ENCODE data around the gene PEPD. TPM values are rescaled to one million over a fixed set of nuclear protein-coding genes. Genes with fewer than 3 reads are reported as not detected.

PEPD gene
- total RNA-seq, 1 donor = 87.9 TPM

DNA sequence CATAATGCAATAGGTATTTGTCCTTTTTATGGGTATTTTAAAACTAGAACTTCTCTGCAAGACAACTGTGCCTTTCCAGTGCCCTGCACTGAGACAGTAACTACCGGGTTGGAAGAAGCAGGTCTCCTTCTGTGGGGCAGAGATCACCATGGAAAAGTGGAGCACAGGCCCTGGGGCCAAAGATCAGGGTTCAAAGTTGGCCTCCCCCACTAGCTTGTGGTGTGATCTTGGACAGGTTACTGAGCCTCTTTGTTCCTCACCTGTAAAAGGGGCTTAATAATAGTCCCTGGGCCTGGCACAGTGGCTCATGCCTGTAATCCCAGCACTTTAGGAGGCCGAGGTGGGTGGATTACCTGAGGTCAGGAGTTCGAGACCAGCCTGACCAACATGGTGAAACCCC lies 79.8 kb downstream of the PEPD start:
- Histone ChIP-seq H3K79me2 (ENCODE audit: insufficient read depth, low read length) (no peaks in the 10 kb centered on the region), H3K9me3 (ENCODE audit: low read depth, low read length) (no peaks in the 10 kb centered on the region), H3K27ac (ENCODE audit: low read depth, low read length) (no peak overlapping the region), H2AFZ (ENCODE audit: low read length) (no peak overlapping the region), H3K4me3 (ENCODE audit: insufficient read depth, low read length) (no peak overlapping the region), H4K20me1 (ENCODE audit: insufficient read depth, low read length) (no peaks in the 10 kb centered on the region), H3K4me1 (ENCODE audit: insufficient read depth, low read length) (peaks cover 23% of the 10 kb centered on the region), H3K36me3 (ENCODE audit: insufficient read depth, low read length) (no peaks in the 10 kb centered on the region), H3K4me2 (ENCODE audit: insufficient read depth, low read length) (no peak overlapping the region), H3K27me3 (ENCODE audit: insufficient read depth, low read length) (no peaks in the 10 kb centered on the region)
- DNase-seq (ENCODE audit: insufficient read length, low spot score, missing footprints) = peak; percentile 55
- TF ChIP-seq, protein P1, sequence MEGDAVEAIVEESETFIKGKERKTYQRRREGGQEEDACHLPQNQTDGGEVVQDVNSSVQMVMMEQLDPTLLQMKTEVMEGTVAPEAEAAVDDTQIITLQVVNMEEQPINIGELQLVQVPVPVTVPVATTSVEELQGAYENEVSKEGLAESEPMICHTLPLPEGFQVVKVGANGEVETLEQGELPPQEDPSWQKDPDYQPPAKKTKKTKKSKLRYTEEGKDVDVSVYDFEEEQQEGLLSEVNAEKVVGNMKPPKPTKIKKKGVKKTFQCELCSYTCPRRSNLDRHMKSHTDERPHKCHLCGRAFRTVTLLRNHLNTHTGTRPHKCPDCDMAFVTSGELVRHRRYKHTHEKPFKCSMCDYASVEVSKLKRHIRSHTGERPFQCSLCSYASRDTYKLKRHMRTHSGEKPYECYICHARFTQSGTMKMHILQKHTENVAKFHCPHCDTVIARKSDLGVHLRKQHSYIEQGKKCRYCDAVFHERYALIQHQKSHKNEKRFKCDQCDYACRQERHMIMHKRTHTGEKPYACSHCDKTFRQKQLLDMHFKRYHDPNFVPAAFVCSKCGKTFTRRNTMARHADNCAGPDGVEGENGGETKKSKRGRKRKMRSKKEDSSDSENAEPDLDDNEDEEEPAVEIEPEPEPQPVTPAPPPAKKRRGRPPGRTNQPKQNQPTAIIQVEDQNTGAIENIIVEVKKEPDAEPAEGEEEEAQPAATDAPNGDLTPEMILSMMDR (IDR thresholded peaks at IDR 0.05; ENCODE audit: extremely low read depth, low read depth, low read length) = no peak

DNA sequence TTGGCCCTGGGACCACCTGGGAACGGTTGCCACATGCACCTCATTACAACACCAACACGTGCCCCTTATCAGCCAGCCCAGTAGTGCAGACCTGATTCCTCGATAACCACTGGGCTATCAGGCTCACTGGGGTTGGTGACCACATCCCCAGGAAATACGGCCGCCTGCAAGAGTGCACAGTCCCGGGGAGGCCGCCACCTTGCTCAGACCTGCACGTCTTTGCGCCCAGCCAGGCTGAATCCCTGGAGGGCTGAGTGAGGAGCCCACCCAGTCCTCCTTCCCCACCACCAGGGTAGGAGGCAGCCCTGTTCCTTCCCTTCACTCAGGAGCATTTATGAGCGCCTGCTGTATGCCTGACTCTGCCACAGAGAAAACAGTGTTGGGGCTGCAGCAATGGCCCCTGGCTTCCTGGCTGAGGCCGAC lies 80.3 kb downstream of the PEPD start:
- Histone ChIP-seq H3K36me3 (ENCODE audit: insufficient read depth, low read length) (no peaks in the 10 kb centered on the region), H3K27ac (ENCODE audit: low read depth, low read length) (no peak overlapping the region), H3K9me3 (ENCODE audit: low read depth, low read length) (no peaks in the 10 kb centered on the region), H3K4me3 (ENCODE audit: insufficient read depth, low read length) (no peak overlapping the region), H3K79me2 (ENCODE audit: insufficient read depth, low read length) (no peaks in the 10 kb centered on the region), H3K27me3 (ENCODE audit: insufficient read depth, low read length) (no peaks in the 10 kb centered on the region), H4K20me1 (ENCODE audit: insufficient read depth, low read length) (no peaks in the 10 kb centered on the region), H3K4me2 (ENCODE audit: insufficient read depth, low read length) (no peak overlapping the region), H2AFZ (ENCODE audit: low read length) (no peak overlapping the region), H3K4me1 (ENCODE audit: insufficient read depth, low read length) (peaks cover 20% of the 10 kb centered on the region)
- TF ChIP-seq, protein P1 (IDR thresholded peaks at IDR 0.05; ENCODE audit: extremely low read depth, low read depth, low read length) = no peak
- peak; percentile 56 for DNase-seq (ENCODE audit: insufficient read length, low spot score, missing footprints)

DNA sequence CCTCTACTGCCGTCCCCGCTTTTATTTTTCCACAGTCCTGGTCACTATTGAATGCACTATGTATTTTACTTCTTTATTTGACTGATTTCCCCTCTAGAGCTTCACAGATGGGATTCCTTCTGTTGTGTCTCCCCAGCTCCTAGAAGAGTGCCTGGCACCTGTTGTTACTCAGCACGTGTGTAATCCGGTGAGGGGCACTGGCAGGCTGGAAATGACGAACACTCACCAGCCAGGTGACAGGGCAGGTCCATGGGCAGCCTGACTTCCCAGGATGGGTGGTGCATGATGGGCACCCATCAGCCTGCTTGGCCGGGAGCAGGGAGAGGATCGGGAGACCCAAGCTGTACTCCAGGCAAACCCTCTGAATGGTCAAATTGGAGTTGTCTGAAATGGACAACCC lies 80.9 kb downstream of the PEPD start:
- Histone ChIP-seq H2AFZ (ENCODE audit: low read length) (no peak overlapping the region), H3K4me1 (ENCODE audit: insufficient read depth, low read length) (peaks cover 14% of the 10 kb centered on the region), H3K4me3 (ENCODE audit: insufficient read depth, low read length) (no peak overlapping the region), H3K79me2 (ENCODE audit: insufficient read depth, low read length) (no peaks in the 10 kb centered on the region), H3K27me3 (ENCODE audit: insufficient read depth, low read length) (no peaks in the 10 kb centered on the region), H3K9me3 (ENCODE audit: low read depth, low read length) (no peaks in the 10 kb centered on the region), H3K36me3 (ENCODE audit: insufficient read depth, low read length) (no peaks in the 10 kb centered on the region), H3K4me2 (ENCODE audit: insufficient read depth, low read length) (no peak overlapping the region), H4K20me1 (ENCODE audit: insufficient read depth, low read length) (no peaks in the 10 kb centered on the region), H3K27ac (ENCODE audit: low read depth, low read length) (no peak overlapping the region)
- TF ChIP-seq, protein P1 (IDR thresholded peaks at IDR 0.05; ENCODE audit: extremely low read depth, low read depth, low read length) = no peak
- peak; percentile 62 for DNase-seq (ENCODE audit: insufficient read length, low spot score, missing footprints)

DNA sequence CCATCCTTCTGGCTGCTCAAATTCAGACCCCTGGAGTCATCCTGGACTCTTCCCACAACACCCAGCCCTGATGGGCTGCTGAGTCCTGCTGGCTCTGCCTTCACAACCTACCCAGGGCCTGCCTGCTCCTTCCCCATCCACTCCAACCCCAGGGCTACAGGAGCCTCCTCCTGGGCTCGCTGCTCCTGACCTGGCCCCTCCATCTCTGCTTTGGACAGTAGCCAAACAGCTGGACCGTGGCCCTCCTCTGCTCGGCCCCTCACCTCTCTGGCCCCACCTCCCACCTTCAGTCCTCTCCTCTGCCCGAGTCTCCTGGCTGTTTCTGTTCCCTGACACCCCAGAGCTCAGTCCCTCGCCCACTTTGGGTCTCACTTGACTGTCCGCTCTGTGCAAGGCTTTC lies 81.3 kb downstream of the PEPD start:
- Histone ChIP-seq H3K36me3 (ENCODE audit: insufficient read depth, low read length) (no peaks in the 10 kb centered on the region), H3K4me2 (ENCODE audit: insufficient read depth, low read length) (no peak overlapping the region), H3K4me3 (ENCODE audit: insufficient read depth, low read length) (no peak overlapping the region), H2AFZ (ENCODE audit: low read length) (no peak overlapping the region), H3K27me3 (ENCODE audit: insufficient read depth, low read length) (no peaks in the 10 kb centered on the region), H4K20me1 (ENCODE audit: insufficient read depth, low read length) (no peaks in the 10 kb centered on the region), H3K4me1 (ENCODE audit: insufficient read depth, low read length) (peaks cover 10% of the 10 kb centered on the region), H3K27ac (ENCODE audit: low read depth, low read length) (no peak overlapping the region), H3K9me3 (ENCODE audit: low read depth, low read length) (no peaks in the 10 kb centered on the region), H3K79me2 (ENCODE audit: insufficient read depth, low read length) (no peaks in the 10 kb centered on the region)
- TF ChIP-seq, protein P1 (IDR thresholded peaks at IDR 0.05; ENCODE audit: extremely low read depth, low read depth, low read length) = no peak
- DNase-seq (ENCODE audit: insufficient read length, low spot score, missing footprints) = peak; percentile 32

Data from osteoblast (primary cell).